NCI-H2227 treated with DMSO at 0.1 percent for 48 hours (cell line): ENCODE measurements around the gene PMFBP1.

Source experiments
- DNase-seq: peaks from one replicate; lab custom pipeline; 2025; lab: John Stamatoyannopoulos, UW

Gene PMFBP1, protein sequence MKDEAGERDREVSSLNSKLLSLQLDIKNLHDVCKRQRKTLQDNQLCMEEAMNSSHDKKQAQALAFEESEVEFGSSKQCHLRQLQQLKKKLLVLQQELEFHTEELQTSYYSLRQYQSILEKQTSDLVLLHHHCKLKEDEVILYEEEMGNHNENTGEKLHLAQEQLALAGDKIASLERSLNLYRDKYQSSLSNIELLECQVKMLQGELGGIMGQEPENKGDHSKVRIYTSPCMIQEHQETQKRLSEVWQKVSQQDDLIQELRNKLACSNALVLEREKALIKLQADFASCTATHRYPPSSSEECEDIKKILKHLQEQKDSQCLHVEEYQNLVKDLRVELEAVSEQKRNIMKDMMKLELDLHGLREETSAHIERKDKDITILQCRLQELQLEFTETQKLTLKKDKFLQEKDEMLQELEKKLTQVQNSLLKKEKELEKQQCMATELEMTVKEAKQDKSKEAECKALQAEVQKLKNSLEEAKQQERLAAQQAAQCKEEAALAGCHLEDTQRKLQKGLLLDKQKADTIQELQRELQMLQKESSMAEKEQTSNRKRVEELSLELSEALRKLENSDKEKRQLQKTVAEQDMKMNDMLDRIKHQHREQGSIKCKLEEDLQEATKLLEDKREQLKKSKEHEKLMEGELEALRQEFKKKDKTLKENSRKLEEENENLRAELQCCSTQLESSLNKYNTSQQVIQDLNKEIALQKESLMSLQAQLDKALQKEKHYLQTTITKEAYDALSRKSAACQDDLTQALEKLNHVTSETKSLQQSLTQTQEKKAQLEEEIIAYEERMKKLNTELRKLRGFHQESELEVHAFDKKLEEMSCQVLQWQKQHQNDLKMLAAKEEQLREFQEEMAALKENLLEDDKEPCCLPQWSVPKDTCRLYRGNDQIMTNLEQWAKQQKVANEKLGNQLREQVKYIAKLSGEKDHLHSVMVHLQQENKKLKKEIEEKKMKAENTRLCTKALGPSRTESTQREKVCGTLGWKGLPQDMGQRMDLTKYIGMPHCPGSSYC

DNA sequence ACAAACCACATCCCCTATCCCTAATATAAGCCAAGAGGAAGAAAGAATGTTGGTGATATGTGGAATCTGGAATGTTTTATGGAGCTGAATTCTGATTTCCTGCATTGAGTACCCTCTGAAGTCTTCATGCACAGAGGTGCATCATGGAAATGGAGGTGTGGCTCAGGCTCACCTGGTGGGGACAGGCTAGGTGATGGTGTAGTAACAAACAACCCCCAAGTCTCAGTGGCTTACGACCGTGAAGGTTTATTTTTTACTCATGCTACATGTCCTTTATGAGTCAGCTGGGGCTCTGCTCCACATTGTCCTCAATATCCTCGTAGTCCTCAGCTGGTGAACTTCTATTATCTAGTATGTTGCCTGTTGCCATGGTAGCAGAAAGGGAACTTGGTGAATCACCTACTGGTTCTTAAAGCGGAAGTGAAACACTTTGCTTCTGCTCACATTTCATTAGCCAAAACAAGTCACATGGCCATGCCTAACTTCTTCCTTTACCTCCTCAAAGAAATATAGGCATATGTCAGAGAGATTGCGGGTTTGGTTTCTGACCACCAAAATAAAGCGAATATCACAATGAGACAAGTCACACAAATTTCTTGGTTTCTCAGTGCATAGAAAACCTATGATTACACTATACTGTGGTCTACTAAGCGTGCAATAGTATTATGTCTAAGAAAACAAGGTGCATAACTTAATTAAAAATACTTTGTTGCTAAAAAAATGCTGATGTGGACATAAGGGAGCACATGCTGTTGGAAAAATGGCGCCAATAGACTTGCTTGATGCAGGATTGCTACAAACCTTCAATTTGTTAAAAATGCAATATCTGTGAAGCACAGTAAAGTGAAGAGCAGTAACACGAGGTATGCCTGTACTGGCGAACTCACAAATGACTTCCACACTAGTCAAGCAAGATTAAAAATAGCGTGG lies at the start of gene PMFBP1:
Gene PMFBP1 (minus strand): TSS at position 51 of the 930 bp plus-strand sequence. CDS start 947 bp downstream, outside the sequence.
- no peak for DNase-seq

DNA sequence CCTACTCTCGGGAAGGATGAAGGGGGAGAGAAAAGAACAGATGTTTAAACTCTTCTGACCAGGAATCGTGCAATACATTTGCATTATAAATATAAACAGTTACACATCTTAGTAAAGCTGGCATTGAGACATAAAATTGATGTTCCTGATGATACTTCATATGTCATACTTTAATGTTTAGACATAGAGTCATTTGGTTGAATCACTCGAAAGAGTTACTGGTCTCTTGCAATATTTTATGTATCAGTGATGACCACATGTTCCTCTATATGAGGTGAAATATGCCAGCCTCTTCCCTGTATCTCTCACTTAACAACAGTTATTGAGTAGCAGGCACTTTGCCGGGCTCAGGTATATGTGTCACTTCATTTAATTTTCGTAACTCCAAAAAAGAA lies 49.7 kb upstream of the PMFBP1 start:
- no peak for DNase-seq

DNA sequence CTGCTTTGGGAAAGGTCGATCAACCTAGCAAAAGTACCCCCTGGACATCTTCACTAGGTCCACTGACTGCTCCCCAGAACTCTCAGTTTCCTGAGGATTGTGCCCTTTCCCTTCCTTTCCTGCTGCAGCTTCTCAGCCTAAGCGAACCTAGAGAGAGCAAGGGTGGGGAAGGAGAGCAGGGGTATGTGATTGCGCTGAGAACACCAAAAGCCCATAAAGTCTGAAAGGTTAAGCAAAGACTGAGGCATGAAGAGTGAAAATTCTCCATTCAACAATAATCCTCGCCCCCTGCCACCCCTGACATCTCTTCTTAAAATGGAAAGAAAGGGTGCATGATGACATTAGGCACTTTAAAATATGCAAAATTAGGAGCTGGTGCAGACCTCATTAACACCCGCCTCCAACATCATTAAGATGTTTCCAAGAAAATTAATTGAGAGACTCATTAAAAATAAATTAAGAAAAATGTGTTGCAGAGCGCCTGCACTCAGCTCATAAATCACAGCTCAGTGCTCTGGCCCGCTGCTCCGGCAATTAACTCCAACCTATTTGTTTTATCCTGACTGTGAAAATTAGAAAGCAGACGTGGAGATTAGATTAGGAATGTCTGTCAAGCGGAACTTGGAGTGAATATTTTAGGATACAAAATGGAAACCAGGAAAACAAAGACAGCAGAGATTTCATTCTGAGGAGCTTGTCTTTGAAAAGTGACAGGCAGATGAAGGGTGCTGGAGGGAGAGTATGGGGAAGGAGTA lies 49.1 kb upstream of the PMFBP1 start:
- DNase-seq: no peak

DNA sequence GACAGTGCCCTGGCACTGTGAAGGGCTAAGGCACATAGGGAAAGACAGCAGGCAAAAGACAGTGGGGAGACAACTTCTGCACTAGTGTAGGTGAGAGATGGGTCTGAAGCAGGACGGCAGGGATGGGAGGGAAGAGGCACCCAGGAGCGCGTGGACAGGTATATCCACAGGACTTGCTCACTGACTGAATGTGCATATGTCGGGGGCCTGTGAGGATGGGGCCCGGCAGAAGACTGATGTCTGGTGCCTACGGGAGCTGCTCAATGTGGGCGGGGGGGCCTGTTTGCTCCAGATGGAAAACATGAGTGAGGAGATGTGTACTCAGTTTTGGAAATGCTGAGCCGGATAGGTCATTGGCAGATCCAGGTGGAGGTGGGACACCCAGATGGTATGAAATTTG lies 47.3 kb upstream of the PMFBP1 start:
- DNase-seq: no peak

DNA sequence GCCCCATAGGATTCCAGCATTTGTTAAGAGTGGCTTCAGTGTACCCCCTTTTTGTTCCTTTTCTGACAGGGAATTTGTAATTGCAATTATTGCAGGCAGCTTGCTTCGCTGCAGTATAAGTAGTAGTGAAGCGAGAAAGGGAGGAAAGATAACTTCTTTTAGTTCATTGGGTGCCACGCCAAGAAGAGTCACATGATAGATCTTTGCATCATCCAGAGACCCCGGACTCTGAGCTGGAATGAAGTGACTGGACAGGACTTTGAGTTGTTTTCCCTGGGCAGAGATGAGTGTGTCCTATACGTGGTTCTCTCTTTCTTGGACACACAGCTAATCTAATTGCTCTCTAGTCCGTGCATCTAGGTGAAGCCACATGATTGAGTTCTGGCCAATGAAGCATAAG lies 44.8 kb upstream of the PMFBP1 start:
- DNase-seq: no peak

DNA sequence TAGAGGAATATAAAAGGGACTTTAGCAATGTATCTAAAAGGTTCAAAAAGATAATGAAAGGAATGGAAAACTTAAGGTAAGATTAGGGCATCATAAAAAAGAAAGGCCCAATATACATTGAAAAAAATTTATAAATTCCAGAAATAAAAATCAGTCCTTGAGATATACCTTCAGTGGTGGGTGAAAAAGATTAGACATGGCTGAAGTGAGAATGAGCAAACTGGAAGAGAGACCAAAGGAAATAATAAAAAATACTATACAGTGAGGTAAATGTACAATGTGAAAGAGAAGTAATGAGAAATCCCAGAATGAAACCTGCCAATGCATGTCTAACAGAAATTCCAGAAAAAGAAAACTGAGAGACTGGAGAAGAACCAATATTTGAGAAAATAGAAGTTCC lies 42.9 kb upstream of the PMFBP1 start:
- DNase-seq: no peak

DNA sequence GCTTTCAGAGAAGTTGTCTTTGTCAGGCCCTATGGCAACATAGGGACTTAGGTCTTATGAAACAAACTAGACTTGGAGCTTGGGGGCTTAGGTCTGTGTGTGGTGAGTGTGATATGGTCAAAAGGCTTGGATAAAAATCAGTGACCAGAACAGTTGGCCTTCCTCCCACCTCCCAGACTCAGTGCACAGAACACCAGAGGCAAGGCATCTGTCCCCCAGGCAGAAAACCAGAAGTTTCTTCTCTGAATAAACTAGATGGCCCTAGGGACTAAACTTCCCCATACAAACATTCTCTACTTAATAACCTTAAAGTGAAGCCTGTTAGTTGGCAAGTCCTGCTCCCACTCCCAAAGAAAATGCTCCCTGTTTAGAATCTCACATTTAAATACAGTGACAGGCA lies 39.2 kb upstream of the PMFBP1 start:
- no peak for DNase-seq

DNA sequence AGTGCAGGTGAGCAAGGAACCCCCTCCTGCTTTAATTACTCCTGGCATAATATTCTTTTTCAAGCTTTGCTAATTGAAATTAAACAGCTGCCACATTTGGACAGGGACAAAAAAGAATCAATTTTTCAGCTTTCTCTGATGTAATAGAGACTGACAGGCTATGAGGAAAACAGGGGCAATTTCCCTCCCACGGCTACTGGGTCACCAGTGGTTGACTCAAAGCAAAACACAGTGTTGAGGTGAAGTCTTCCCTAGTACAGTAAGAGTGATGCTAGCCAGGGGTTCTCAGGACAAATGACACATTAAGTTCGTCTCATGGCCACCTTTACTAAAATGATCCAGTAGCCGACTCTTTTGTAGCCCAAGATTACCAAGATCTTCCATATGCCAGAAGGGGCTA lies 38.6 kb upstream of the PMFBP1 start:
- no peak for DNase-seq

DNA sequence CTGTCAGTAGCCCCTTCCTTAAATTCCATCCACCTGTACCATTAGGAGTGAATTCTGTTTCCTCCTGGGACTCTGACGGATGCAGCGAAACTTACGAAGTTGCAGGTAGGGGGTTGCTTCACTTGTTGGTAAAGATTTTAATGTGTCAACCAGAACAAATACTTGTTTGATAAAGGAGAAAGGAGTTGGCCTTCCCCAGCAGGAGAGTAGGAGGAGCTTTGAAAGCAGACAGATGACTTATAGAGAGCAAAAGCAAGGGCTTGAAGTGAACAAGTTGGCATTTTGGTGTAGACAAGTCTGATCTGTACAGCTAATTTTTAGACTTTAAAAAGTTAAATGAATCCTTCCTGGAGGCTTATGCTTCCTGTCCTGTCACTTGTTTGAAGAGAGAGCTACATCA lies 38.1 kb upstream of the PMFBP1 start:
- DNase-seq: no peak

DNA sequence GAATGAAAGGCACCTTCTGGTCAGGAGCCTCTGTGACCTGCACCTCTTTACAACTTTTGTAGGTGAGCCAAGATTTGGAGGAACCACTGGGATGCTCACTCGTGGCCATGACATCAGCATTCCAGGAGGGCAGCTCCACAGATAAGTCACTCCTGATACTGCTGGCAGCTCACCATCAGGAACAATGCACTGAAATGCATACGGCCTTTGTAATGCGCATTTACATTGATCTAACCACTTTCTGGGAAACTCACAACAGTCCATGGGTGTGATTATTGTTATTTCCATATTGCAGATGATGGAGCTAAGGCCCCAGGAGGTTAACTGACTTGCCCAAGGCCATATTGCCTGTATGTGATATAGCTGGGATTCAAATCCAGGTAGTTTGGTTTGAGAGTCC lies 34.3 kb upstream of the PMFBP1 start:
- DNase-seq: no peak

DNA sequence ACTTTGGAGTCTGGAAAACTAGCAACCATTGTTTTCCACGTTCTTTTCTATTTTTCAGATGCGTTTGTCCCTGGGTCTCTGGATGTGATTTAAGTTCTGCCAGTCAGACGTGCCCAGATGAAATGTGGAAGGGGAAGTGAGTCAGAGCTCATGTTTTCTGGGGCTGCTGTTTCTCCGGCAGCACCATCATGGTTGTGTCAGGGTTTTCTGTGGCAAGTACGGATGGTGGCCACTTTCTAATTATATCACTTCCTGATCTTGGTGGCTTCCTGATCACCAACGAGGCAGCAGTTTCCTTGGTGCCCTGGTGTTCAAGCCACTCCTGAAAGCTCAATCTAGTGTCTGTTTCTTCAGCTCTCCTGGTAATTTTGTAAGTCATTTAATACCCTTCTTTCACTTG lies 31.4 kb upstream of the PMFBP1 start:
- no peak for DNase-seq

DNA sequence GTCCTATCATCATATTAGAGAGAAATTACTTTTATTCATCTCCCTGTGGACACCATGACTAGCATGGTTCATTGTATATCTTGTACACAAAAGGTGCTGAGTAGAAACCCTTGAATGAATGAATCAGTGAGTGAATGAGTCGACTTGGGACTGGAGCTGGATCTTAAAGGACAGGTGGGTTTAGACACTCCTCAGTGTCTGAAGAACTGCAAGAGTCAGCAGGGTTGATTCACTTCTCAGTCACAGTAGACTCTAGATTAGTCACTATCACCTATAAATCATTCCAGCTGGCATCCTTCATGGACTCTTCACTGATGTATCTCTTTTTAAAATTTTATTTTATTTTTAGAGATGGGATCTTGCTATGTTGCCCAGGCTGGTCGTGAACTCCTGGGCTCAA lies 30.1 kb upstream of the PMFBP1 start:
- DNase-seq: no peak

DNA sequence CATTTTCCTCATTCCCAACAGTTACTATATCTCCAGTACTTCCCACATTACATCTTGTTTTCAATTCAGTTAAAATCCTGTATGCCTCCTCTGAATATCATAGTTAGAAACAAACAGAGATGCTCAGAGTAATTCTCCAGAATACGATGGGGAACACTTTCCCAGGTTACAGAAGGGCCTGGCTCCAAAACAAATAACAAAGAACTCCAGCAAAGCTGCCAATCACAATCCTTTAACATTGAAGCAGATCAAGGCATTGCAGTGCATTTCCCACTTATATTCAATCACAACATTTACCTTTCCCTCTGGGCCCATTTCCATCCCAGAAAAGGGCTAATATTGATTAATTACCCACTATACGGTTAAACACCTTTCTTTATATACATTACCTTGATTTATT lies 29.4 kb upstream of the PMFBP1 start:
- DNase-seq: no peak

DNA sequence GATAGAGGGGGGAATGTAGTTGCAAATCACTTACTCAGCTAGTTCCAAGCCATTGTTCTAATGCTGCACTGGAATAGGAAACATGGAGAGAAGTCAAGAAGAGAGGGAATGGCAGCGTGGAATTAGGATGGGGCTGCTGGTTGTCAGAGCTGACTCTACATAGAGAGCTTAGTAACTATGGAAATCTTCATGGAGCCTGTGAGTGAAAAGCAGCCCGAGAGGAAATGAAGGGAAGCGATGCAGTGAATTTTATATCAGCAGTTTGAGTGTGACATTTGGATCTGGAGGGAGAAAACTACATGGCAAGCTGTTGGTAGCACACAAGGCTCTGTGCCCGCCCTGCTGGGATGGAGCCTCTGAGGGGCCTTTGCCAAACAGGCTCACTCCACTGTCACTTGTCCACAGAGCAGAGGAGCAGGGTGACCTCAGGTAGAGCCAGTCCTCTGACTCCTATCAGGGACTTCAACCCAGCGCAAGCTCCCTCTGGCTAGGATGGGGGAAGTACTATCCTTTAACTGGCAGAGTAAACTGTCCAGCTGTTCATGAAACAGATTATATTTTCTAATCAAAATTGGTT lies 27.9 kb upstream of the PMFBP1 start:
- no peak for DNase-seq

DNA sequence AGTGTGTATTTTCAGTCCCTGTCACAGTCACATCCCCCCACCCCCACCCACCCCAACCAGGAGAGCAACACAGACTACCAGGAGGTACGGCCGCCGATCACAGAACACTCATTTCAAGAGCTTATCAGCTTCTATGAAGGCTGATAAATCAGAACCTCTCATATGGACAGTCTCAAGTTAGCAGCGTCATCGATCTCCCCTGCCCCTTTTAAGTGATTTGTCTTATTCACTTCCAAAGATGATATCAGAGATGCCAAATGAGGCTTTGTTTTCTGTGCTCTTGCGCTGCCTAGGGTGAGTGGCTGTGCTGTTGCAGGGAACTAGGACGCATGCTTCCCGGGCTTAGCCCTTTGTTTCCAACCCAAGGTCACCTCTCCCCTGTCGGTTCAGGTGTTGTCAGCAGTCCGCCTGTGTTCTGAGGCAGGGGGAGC lies 26.8 kb upstream of the PMFBP1 start:
- DNase-seq: peak; percentile 74

DNA sequence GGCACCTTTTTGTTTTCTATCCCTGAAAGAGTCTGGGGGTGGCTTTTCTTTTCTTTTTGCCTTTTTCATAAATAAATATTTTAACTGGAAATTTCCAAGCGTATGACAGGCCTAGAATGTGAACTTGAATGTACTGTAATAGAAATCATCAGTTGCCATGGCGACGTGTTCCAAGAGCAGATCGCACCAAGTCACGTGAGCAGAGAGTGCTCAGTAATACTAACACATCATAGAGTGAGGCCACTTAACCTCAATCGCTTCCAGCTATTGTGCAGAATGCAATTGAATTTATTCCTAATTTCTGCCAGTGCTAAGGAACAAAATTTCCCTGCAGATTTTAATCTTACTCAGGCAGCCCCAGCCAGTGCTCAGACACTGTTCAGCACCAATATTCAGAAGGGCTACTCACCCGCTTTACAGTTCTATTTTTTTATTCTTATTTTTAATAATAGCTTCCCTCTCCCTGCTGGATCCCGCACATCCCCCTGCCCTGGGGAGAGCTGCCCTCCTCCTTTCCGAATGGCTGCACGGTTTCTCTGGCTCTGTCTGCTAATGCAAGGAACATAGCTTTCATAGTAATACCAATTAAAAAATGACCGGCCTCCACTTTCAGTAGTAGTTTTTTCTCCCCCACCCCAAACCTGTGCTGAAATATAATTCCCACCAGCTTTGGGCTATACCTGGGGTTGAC lies 26.2 kb upstream of the PMFBP1 start:
- peak; percentile 91 for DNase-seq

DNA sequence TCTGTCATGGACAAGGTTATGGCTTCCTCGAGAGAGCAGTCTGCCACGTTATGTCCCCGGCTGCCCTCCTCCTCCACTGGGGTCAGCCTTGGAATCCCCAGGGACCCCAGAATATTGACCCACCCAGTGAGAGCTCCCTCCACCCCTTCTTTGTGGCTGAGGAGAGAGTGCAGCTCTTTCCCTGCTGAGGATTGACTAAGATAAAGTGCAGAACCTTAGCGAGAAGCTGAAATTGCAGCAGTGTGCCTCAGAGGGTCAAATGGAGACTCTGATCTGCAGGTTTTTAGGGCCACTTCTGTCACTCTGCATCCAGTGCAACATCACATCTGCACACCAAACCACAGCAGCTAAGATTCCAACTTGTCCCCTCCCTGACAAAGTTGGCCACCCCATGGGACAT lies 25.6 kb upstream of the PMFBP1 start:
- no peak for DNase-seq

DNA sequence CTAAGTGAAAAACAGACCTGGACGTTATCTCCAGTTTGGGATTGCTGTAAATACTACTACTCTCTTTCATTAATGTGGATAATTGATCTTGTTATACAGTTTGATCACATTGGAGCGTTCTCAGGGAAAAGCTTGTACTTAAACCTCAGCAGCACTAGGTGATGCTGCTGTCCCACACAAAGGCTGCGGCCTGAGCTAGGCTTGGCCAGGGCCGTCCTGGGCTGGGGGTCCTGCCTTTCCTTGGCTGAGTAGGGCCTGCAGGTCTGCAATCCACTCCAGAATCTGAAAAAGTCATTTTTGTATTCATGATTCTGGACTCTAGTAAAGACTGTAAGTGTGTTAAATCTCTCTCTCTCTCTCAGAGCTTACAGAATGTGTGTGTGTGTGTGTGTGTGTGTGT lies 23.7 kb upstream of the PMFBP1 start:
- no peak for DNase-seq

DNA sequence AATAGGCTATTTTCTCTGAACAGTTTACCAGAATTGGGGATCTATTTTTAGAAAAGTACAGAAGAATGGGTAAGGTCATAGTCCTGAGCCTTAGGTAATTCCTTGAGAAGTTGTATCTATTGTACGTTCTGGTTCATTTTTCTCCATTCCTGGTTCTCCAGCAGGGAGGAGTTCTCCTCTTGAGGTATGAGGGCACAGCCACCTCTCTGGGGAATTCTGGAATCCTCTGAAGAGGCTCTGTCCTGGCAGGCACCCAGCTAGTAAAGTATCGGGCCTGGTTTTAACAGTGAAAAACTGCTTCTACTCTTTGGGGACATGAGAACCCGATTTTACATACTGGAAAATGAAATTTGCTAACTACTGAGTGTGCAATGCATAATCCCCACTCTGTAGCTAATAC lies 19.6 kb upstream of the PMFBP1 start:
- no peak for DNase-seq

DNA sequence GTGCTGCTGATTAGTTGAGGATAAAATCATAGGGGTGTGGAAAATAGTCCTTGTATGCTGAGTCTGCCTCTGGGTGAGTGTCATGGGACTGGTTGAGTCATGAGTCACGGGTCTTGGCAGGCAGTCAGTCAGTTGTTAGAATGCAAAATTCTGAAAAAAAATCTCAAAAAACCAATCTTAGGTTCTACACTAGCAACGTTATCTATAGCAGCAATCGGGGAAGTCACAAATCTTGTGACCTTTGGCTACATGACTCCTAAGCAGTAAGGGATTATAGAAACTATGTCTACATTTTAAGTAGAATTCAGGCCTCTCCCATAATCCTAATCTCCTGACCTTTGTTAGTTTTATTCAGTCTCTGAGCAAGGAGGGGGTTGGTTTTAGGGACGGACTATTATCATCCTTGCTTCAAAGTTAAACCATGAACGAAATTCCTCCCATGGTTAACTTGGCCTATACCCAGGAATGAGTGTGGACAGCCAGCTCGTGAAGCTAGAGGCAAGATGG lies 18.0 kb upstream of the PMFBP1 start:
- DNase-seq: no peak
